Uterus (tissue), 2 donors: Measurements from ENCODE around the gene ARAP3.

ENCODE experiments used
- POLR2A ChIP-seq, 2 donors: fragments of 450-650 bp; IDR thresholded peaks; one replicate each; pipeline ENCODE4 v1.6.1; 2016; ENCODE audit warnings: antibody characterized with exemption in 2 of 2, mild to moderate bottlenecking in 1 of 2, moderate library complexity in 1 of 2
- TF ChIP-seq, protein P1 (sequence below), 4 experiments: fragments of 200-600 bp in 2 of 4; fragments of 450-650 bp in 2 of 4; sonication (generic) in 2 of 4; IDR thresholded peaks; one replicate each; pipeline ENCODE4 v1.5.1; 2016 to 2019; ENCODE audit warnings: antibody characterized with exemption in 4 of 4, mild to moderate bottlenecking in 2 of 4, moderate library complexity in 1 of 4

DNA sequence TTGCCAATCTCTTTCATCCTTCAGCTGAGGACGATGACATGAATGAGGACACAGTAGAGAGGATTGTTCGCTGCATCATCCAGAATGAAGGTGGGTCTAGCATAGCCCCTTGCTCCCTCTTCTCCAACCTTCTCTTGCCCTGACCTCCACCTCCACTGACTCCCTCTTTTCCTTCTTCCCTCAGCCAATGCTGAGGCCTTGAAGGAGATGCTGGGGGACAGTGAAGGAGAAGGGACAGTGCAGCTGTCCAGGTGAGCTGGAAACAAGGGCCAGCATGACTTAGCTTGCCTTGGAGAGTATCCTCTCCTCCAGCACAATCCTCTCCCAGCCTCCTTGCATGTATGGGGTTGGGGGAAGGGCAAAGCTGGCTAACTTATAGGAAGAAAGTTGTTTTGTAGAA is 43.3 kb downstream of the ARAP3 start:
- TF ChIP-seq, protein P1, sequence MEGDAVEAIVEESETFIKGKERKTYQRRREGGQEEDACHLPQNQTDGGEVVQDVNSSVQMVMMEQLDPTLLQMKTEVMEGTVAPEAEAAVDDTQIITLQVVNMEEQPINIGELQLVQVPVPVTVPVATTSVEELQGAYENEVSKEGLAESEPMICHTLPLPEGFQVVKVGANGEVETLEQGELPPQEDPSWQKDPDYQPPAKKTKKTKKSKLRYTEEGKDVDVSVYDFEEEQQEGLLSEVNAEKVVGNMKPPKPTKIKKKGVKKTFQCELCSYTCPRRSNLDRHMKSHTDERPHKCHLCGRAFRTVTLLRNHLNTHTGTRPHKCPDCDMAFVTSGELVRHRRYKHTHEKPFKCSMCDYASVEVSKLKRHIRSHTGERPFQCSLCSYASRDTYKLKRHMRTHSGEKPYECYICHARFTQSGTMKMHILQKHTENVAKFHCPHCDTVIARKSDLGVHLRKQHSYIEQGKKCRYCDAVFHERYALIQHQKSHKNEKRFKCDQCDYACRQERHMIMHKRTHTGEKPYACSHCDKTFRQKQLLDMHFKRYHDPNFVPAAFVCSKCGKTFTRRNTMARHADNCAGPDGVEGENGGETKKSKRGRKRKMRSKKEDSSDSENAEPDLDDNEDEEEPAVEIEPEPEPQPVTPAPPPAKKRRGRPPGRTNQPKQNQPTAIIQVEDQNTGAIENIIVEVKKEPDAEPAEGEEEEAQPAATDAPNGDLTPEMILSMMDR (IDR thresholded peaks at IDR 0.05), result no peak
- TF ChIP-seq POLR2A (IDR thresholded peaks at IDR 0.05), result no peak
